HG03135 (cell line): ENCODE data around the gene SUDS3.

Source experiments
- ATAC-seq: cut with Tn5 transposase; IDR thresholded peaks from one replicate; pipeline ENCODE4 v1.9.1; 2021; ENCODE audit warnings: mild to moderate bottlenecking, moderate library complexity; ENCODE audit not compliant: unreplicated experiment

The SUDS3 gene

DNA sequence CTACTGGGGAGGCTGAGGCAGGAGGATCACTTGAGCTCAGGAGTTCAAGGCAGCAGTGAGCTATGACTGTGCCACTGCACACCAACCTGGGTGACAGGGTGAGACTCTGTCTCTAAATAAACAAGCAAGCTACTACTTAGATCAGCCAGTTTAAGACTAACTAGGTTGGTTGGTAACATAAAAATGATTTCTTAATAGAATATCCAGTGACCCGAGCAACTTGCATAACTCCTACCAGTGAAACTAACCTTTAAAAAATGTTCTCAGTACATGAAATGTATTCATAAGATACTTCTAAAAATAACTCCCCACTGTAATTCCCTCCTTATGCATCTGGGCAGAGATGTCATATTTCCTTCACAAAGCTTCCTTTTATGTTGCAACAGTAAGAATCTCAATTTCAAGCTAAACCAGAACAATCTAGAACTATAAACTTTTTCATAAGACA is 19.5 kb upstream of the SUDS3 start:
- no peak for ATAC-seq

GRCh38 chr12:118357257-118358007 is 18.9 kb upstream of the SUDS3 start:
- no peak for ATAC-seq

- no peak for ATAC-seq
Observed at GRCh38 chr12:118358008-118358359, 18.4 kb upstream of the SUDS3 start.

GRCh38 chr12:118358612-118359540 is 17.5 kb upstream of the SUDS3 start:
- peak; percentile 38 for ATAC-seq

DNA sequence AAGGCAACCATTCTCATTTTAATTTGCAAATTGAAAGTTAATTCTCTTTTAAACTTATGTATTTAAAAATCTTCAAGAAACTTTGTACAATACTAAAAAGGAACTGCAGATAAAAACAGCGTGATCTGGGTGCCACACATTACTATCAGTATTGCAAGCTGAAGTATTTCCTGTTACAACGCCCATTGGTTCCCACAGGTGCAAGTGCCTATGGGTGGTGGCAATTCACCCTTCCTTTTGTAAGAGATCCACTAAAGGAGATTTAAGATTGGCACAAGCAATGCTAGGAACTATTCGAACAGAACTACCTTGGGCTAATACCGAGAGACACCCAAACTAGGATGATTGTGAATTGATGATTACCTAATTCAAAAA is 16.8 kb upstream of the SUDS3 start:
- ATAC-seq = no peak

DNA sequence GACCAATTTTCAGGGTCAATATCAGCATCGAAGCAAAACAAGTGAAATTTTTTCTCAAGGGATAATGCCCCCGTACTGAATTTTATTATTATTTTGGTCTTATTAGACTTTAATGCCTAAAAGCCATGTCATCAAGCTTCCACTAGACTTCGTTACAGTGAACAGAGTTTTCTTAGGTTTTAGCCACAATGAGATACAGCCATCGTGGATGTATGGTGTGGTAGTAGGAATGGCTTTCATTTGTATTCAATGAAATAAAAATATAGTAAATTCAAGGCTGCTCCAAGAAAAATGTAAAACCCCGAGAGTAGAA is 15.3 kb upstream of the SUDS3 start:
- ATAC-seq = no peak

GRCh38 chr12:118361889-118362288 is 14.5 kb upstream of the SUDS3 start:
- ATAC-seq = no peak

DNA sequence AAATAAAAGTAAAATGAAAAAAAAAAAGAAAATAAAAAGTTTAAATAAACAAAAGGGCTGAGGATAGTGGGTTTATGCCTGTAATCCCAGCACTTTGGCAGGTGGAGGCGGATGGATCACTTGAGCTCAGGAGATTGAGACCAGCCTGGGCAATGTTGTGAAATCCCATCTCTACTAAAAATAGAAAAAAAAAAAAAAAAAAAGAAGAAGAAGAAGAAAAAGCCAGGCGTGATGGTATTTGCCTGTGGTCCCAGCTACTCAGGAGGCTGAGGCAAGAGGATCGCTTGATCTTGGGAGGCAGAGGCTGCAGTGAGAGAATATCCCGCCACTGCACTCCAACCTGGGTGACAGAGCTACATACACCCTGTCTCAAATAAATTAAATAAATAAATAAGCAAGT is 7.5 kb upstream of the SUDS3 start:
- ATAC-seq = no peak

GRCh38 chr12:118370601-118371000 is 5.8 kb upstream of the SUDS3 start:
- no peak for ATAC-seq

DNA sequence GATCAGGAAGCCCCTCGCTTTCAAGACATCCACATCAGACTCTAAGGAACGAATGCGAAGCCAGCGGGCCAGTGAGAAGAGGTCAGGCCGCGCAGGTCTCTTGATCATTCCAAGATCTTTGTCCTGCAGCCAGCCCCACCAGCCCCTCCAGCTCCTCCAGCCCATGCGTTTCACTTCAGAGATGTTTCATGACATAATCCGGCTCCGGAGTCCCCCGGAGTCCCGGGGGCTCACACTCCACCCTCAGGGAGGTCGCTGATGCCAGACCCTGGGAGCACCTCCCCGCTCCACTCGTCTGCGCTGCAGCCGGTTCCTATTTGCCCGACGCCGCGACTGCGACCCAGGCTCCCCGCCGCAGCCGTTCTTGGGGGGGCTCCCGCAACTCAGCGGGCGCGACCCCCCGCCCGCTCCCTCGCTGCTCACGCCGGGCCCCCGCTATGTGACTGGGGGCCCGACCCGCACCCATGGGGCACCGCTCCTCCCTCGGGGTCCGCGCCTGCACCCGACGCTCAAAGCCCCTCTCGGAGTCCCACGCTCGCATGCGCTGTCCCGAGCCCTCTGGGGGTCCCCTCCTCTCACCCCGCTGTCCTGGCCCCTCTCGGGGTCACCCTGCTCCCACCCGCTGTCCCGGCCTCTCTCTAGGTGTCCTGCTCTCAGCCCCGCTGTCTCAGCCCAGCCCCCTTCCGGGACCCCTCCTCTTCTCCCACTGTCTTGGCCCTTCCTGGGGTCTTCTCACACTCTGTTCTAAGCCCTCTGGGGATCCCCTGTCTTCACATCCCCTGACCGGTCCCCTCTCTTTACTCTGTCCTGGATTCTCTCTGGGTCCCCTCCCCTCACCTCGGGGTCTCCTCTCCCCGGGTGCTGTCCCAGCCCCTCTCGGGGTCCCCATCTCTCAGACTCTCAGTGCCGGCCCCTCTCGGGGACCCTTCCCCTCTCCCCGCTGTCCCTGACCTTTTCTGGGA is 4.8 kb upstream of the SUDS3 start:
- no peak for ATAC-seq

DNA sequence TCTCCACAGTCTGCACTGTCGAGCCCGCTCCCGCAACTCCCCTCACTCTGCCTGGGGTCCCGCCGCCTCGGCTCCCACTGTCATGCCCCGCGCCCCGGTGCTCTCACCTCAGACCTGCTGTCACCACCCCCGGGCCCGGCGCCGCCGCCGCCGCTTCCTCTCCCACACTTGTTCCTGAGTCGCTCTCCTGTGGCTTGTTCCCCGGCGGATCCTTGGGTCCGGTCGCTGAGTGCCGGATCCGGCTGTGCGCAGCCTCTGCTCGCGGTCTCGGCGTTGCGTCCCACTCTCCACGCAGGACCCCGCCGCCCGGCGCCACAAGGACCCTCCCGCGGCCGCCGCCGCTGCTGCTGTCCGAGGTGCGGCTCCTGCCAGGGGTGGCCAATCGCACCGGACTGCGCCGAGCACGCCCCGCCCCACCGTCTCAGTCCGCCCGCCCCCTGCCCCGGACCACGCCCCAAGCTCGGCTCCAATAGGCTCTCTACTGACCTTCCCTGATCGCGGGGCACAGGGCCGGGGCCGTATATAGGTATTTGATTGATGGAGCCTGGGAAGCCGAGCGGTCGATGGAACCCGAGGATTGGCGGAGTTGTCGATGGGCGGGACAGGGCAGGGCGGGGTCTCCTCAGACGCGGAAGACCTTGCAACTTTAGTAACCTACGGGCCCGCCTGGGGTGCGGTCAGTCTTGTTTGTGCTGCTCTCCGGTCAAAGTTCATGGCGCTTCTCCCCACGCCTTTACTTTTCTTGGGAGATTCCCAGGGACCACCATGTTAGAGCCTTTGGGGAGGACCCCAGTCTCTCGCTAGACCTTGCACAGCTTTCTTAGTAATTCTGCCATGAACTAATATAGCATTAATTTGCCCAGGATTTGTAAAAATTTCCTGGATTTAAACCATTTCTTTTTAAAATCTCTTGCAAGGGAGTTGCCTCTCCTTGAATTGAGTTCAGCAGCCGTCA is 3.5 kb upstream of the SUDS3 start, which contains the start of gene TAOK3:
Gene TAOK3, minus strand, starts transcription at position 367 of the 955 bp plus-strand sequence. CDS start 117,340 bp downstream, outside the sequence.
- peak; percentile 86 for ATAC-seq

DNA sequence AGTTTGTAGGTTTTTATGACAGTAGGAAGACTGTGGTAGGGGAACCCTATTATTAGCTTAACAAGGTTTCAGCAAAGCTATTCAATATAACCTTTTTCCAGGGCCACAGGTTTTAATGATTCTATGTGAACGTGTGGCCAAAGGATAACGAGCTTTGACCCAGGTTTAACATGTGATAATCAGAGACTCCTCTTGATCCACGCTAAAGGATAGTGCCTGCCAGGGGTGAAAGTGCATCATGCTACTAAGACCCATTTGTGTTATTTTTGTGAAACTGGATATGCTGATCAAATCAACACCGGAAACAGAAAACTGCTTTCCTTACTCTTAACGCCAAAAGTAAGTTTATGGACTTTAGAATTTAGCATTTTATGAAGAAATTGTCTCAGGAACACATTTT is 2.7 kb upstream of the SUDS3 start:
- no peak for ATAC-seq

- no peak for ATAC-seq
Observed at GRCh38 chr12:118374126-118374725, 2.1 kb upstream of the SUDS3 start.

- ATAC-seq = no peak
Observed at GRCh38 chr12:118374909-118375308, 1.4 kb upstream of the SUDS3 start.

DNA sequence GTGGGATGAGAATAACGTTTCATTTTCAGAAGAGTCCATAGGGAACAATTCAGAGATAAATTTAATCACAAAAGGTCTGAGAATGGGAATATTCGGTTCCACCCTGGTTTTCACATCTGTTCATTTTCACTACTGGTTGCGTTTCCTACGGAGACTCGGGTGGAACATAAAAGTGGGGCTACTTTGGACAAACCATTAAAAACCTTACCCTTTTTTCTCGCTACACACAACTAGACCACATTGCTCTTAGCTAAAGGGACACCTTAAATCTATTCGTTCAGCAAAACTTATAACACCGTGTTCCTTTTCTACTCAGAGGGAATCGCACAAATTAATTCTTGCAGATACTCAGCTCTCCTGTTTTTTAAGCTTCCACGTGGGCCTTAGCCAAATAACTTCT is 1.0 kb upstream of the SUDS3 start:
- ATAC-seq = no peak

GRCh38 chr12:118377021-118377883 is 897 bp downstream of the SUDS3 start:
- ATAC-seq = no peak

DNA sequence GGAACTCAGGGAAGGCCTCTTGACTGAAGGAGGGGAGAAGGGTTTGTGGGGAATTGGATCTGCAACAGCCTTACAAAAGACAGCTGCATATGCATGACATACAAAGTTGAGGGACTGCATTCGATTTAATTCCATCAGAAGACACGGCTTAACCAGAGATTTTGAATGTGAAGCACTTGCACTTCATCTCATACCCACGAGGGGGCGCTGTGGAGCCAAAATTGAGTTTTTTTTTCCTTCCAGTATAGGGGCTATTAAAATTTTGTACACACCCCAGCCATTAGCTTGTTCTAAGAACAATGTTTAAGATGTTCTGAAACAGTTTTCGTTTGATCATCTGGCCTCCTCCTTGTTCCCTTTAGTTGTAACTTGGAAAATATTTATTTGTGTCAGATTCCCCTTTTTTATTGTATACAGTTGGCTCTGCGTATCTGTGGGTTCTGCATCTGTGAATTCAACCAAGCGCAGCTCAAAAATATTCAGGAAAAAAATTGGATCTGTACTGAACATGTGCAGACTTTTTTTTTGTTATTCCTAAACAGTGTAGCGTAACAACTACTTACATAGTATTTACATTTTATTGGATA is 1.6 kb downstream of the SUDS3 start:
- ATAC-seq = no peak

DNA sequence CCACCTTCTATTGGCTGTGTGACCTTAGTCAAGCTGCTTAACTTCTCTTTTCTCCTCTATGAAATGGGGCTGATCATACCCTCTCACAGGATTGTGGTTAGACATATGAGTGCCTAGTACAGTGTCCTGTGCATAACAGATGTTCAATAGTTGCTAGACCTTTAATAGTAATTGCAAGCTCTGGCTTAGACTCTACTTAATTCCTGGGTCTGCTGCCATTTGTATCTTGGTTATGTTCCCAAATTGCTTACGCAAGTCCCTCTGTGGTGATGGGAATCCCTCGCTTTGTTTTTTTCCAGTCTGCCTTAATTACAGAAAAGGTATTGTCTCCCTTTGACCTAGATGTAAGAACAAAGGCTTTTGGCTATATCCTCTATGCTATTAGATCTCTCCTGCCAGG is 15.1 kb downstream of the SUDS3 start:
- no peak for ATAC-seq
